IMR-90 (cell line): ENCODE results near the gene CBY1.

Experiments
- CEBPB ChIP-seq: IDR thresholded peaks from 2 replicates; pipeline ENCODE4 v1.6.1; 2012; ENCODE audit warnings: low read depth, low read length, improper control_type of control experiment
- CHD1 ChIP-seq: IDR thresholded peaks from 2 replicates; pipeline ENCODE4 v1.6.1; 2012; ENCODE audit warnings: low read depth, low read length, improper control_type of control experiment
- FOS ChIP-seq: fragments of 150-350 bp; IDR thresholded peaks from 2 replicates; pipeline ENCODE4 v1.6.1; 2016; ENCODE audit warnings: low read depth, low read length
- MAFK ChIP-seq: IDR thresholded peaks from 2 replicates; pipeline ENCODE4 v1.6.1; 2012; ENCODE audit warnings: low read depth, low read length, improper control_type of control experiment
- MXI1 ChIP-seq: IDR thresholded peaks from 2 replicates; pipeline ENCODE4 v1.6.1; 2012; ENCODE audit warnings: low read depth, mild to moderate bottlenecking, low read length, moderate library complexity, borderline replicate concordance
- POLR2A ChIP-seq: IDR thresholded peaks from 2 replicates; pipeline ENCODE4 v1.6.1; 2012; ENCODE audit warnings: mild to moderate bottlenecking, low read depth, low read length
- RAD21 ChIP-seq: IDR thresholded peaks from 2 replicates; pipeline ENCODE4 v1.6.1; 2012; ENCODE audit warnings: low read length, improper control_type of control experiment
- USF2 ChIP-seq: fragments of 150-350 bp; IDR thresholded peaks from 2 replicates; pipeline ENCODE4 v1.6.1; 2017; ENCODE audit warnings: mild to moderate bottlenecking, antibody characterized with exemption, low read length, low read depth
- TF ChIP-seq, protein P1 (sequence below): conservative IDR thresholded peaks from 2 replicates; pipeline ENCODE4 v1.5.1; 2012; ENCODE audit warnings: mild to moderate bottlenecking, low read depth, low read length, improper control_type of control experiment
- TF ChIP-seq, protein P2 (sequence below): fragments of 150-350 bp; IDR thresholded peaks from 2 replicates; pipeline ENCODE4 v1.6.1; 2016; ENCODE audit warnings: low read depth, mild to moderate bottlenecking, low read length, moderate library complexity, borderline replicate concordance

GRCh38 chr22:38612217-38613006, 44.0 kb upstream of the CBY1 start:
- TF ChIP-seq, protein P1, sequence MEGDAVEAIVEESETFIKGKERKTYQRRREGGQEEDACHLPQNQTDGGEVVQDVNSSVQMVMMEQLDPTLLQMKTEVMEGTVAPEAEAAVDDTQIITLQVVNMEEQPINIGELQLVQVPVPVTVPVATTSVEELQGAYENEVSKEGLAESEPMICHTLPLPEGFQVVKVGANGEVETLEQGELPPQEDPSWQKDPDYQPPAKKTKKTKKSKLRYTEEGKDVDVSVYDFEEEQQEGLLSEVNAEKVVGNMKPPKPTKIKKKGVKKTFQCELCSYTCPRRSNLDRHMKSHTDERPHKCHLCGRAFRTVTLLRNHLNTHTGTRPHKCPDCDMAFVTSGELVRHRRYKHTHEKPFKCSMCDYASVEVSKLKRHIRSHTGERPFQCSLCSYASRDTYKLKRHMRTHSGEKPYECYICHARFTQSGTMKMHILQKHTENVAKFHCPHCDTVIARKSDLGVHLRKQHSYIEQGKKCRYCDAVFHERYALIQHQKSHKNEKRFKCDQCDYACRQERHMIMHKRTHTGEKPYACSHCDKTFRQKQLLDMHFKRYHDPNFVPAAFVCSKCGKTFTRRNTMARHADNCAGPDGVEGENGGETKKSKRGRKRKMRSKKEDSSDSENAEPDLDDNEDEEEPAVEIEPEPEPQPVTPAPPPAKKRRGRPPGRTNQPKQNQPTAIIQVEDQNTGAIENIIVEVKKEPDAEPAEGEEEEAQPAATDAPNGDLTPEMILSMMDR, result no peak
- TF ChIP-seq, protein P2, sequence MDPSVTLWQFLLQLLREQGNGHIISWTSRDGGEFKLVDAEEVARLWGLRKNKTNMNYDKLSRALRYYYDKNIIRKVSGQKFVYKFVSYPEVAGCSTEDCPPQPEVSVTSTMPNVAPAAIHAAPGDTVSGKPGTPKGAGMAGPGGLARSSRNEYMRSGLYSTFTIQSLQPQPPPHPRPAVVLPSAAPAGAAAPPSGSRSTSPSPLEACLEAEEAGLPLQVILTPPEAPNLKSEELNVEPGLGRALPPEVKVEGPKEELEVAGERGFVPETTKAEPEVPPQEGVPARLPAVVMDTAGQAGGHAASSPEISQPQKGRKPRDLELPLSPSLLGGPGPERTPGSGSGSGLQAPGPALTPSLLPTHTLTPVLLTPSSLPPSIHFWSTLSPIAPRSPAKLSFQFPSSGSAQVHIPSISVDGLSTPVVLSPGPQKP, result no peak
- TF ChIP-seq USF2 (no peak), FOS (no peak), POLR2A (no peak), RAD21 (no peak), CEBPB (no peak), CHD1 (no peak), MXI1 (no peak), MAFK (no peak)
